GM23338 (cell line): ENCODE data around the gene KLK2. TPM values are rescaled to one million over a fixed set of nuclear protein-coding genes. Genes with fewer than 3 reads are reported as not detected.

Source experiments
- ATAC-seq: fragments of 200-7000 bp; cut with Tn5 transposase; 3 replicates; pipeline ENCODE4 v1.9.1; 2020
- DNase-seq: peaks from one replicate; pipeline ENCODE4 v3.0.0-alpha.2; 2015; ENCODE audit warnings: low spot score
- H2AFZ ChIP-seq: fragments of 200-600 bp; sonication (generic); 2 replicates; pipeline ENCODE4 v1.8.0; 2016; ENCODE audit warnings: antibody characterized with exemption, mild to moderate bottlenecking, moderate library complexity
- H3F3A ChIP-seq: fragments of 200-600 bp; sonication (generic); replicated peaks from 2 replicates; pipeline ENCODE4 v1.8.0; 2017; ENCODE audit warnings: antibody characterized with exemption, mixed run types, low read depth
- H3K27ac ChIP-seq: fragments of 200-600 bp; sonication (generic); 2 replicates; pipeline ENCODE4 v1.6.1; 2016; ENCODE audit warnings: low read depth
- H3K27me3 ChIP-seq: fragments of 200-600 bp; sonication (generic); 2 replicates; pipeline ENCODE4 v1.8.0; 2016; ENCODE audit warnings: mild to moderate bottlenecking, mixed run types, moderate library complexity; ENCODE audit not compliant: insufficient read depth
- H3K36me3 ChIP-seq: fragments of 200-600 bp; sonication (generic); 2 replicates; pipeline ENCODE4 v1.8.0; 2016; ENCODE audit warnings: mild to moderate bottlenecking; ENCODE audit not compliant: insufficient read depth
- H3K4me1 ChIP-seq: fragments of 200-600 bp; sonication (generic); 2 replicates; pipeline ENCODE4 v1.8.0; 2016; ENCODE audit warnings: mild to moderate bottlenecking, moderate library complexity; ENCODE audit not compliant: insufficient read depth
- H3K4me2 ChIP-seq: fragments of 200-600 bp; sonication (generic); 2 replicates; pipeline ENCODE4 v1.7.1; 2017; ENCODE audit warnings: mixed run types
- H3K4me3 ChIP-seq: fragments of 200-600 bp; sonication (generic); 2 replicates; pipeline ENCODE4 v1.6.1; 2016; ENCODE audit warnings: mixed run types
- H3K79me2 ChIP-seq: fragments of 200-600 bp; sonication (generic); replicated peaks from 2 replicates; pipeline ENCODE4 v1.8.0; 2017; ENCODE audit warnings: mild to moderate bottlenecking; ENCODE audit not compliant: insufficient read depth
- H3K9me2 ChIP-seq: fragments of 200-600 bp; sonication (generic); 2 replicates; pipeline ENCODE4 v1.8.0; 2017; ENCODE audit not compliant: insufficient read depth
- H4K20me1 ChIP-seq: fragments of 200-600 bp; sonication (generic); replicated peaks from 2 replicates; pipeline ENCODE4 v1.8.0; 2017; ENCODE audit warnings: mild to moderate bottlenecking; ENCODE audit not compliant: insufficient read depth
- H3K27ac Mint-ChIP-seq: 2 replicates; pipeline ENCODE4 v1.8.0; 2020; ENCODE audit warnings: inconsistent platforms, mild to moderate bottlenecking, moderate library complexity, mixed read lengths
- H3K27me3 Mint-ChIP-seq: 3 replicates; pipeline ENCODE4 v1.8.0; 2022; ENCODE audit warnings: low read depth, mild to moderate bottlenecking, moderate library complexity, mixed read lengths, inconsistent platforms; ENCODE audit not compliant: insufficient read depth, poor library complexity
- H3K36me3 Mint-ChIP-seq: 3 replicates; pipeline ENCODE4 v1.8.0; 2021; ENCODE audit warnings: low read depth, mild to moderate bottlenecking, inconsistent platforms, moderate library complexity, mixed read lengths
- H3K4me1 Mint-ChIP-seq: 3 replicates; pipeline ENCODE4 v1.8.0; 2020; ENCODE audit warnings: mild to moderate bottlenecking, inconsistent platforms, mixed read lengths
- H3K4me3 Mint-ChIP-seq: 3 replicates; pipeline ENCODE4 v1.8.0; 2021; ENCODE audit warnings: moderate library complexity, mild to moderate bottlenecking, inconsistent platforms, mixed read lengths
- H3K9me3 Mint-ChIP-seq: 3 replicates; pipeline ENCODE4 v1.8.0; 2020; ENCODE audit warnings: moderate library complexity, mild to moderate bottlenecking, inconsistent platforms, mixed read lengths
- EZH2phosphoT487 ChIP-seq: fragments of 200-600 bp; sonication (generic); IDR thresholded peaks from one replicate; pipeline ENCODE4 v1.8.1; 2018; ENCODE audit warnings: antibody characterized with exemption; ENCODE audit not compliant: unreplicated experiment
- JUNB ChIP-seq: IDR thresholded peaks from one replicate; pipeline ENCODE4 v1.6.1; 2016; ENCODE audit warnings: antibody characterized with exemption; ENCODE audit not compliant: unreplicated experiment
- NANOG ChIP-seq: IDR thresholded peaks from 2 replicates; pipeline ENCODE4 v1.6.1; 2016; ENCODE audit warnings: antibody characterized with exemption, borderline replicate concordance
- POLR2AphosphoS5 ChIP-seq: IDR thresholded peaks from 2 replicates; pipeline ENCODE4 v1.6.1; 2016; ENCODE audit warnings: antibody characterized with exemption, low read depth
- STAT1 ChIP-seq: IDR thresholded peaks from one replicate; pipeline ENCODE4 v1.6.1; 2016; ENCODE audit warnings: antibody characterized with exemption; ENCODE audit not compliant: unreplicated experiment
- ZNF331 ChIP-seq: fragments of 250-450 bp; sonication (Bioruptor Pico); IDR thresholded peaks from 2 replicates; pipeline ENCODE4 v1.5.0; 2020; ENCODE audit warnings: low read depth, mild to moderate bottlenecking, moderate library complexity
- polyA plus RNA-seq: library from polyadenylated mRNA; unstranded; fragments of >200 nt; fragmentation: Nextera tagmentation; extraction: Ambion mirVana; gene quantifications from 2 replicates; pipeline ENCODE4 v1.2.1, GENCODE V29; 2016
- total RNA-seq: library from RNA; depleted of rRNA; stranded (reverse); fragments of >200 nt; shearing (Covaris generic); gene quantifications from 2 replicates; pipeline ENCODE4 v1.2.3, GENCODE V29; 2014
- TF ChIP-seq, protein P1 (sequence below), 2 experiments: fragments of 200-600 bp in 1 of 2; sonication (generic) in 1 of 2; conservative IDR thresholded peaks; 2 replicates each; pipeline versions ENCODE4 v1.5.1 to v1.6.1; 2016 to 2017; ENCODE audit warnings: antibody characterized with exemption in 2 of 2, low read depth in 2 of 2, mild to moderate bottlenecking in 2 of 2, moderate library complexity in 1 of 2
- TF ChIP-seq, protein P2 (sequence below): IDR thresholded peaks from one replicate; pipeline ENCODE4 v1.6.1; 2018; ENCODE audit warnings: antibody characterized with exemption; ENCODE audit not compliant: unreplicated experiment

The KLK2 gene
- total and polyA plus RNA-seq, 2 experiments from 2014 or later: 0.18 to 0.69 TPM

DNA sequence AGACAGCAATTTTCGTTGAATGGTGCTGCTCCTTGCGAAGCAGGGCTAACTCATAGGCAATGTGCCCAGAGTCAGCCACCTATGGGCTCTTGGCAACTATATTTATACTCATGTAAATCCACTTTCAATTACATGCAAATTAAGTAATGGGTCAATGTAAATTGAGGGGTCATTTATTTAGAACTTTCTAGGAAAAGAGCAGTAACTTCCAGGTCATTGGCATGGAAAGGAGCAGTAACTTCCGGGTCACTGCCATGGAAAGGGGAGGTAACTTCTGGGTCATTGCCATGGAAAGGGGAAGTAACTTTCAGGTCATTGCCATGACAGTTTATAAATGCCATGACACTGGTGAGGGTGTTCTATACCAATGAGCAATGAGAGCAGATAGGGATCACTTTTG lies 26.3 kb downstream of the KLK2 start (continued):
- TF ChIP-seq, protein P1, sequence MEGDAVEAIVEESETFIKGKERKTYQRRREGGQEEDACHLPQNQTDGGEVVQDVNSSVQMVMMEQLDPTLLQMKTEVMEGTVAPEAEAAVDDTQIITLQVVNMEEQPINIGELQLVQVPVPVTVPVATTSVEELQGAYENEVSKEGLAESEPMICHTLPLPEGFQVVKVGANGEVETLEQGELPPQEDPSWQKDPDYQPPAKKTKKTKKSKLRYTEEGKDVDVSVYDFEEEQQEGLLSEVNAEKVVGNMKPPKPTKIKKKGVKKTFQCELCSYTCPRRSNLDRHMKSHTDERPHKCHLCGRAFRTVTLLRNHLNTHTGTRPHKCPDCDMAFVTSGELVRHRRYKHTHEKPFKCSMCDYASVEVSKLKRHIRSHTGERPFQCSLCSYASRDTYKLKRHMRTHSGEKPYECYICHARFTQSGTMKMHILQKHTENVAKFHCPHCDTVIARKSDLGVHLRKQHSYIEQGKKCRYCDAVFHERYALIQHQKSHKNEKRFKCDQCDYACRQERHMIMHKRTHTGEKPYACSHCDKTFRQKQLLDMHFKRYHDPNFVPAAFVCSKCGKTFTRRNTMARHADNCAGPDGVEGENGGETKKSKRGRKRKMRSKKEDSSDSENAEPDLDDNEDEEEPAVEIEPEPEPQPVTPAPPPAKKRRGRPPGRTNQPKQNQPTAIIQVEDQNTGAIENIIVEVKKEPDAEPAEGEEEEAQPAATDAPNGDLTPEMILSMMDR (conservative IDR thresholded peaks at IDR 0.05; ENCODE audit: low read depth in 2 of 2): no peak
- no peak for TF ChIP-seq NANOG
- no peak for TF ChIP-seq ZNF331
- TF ChIP-seq, protein P2, sequence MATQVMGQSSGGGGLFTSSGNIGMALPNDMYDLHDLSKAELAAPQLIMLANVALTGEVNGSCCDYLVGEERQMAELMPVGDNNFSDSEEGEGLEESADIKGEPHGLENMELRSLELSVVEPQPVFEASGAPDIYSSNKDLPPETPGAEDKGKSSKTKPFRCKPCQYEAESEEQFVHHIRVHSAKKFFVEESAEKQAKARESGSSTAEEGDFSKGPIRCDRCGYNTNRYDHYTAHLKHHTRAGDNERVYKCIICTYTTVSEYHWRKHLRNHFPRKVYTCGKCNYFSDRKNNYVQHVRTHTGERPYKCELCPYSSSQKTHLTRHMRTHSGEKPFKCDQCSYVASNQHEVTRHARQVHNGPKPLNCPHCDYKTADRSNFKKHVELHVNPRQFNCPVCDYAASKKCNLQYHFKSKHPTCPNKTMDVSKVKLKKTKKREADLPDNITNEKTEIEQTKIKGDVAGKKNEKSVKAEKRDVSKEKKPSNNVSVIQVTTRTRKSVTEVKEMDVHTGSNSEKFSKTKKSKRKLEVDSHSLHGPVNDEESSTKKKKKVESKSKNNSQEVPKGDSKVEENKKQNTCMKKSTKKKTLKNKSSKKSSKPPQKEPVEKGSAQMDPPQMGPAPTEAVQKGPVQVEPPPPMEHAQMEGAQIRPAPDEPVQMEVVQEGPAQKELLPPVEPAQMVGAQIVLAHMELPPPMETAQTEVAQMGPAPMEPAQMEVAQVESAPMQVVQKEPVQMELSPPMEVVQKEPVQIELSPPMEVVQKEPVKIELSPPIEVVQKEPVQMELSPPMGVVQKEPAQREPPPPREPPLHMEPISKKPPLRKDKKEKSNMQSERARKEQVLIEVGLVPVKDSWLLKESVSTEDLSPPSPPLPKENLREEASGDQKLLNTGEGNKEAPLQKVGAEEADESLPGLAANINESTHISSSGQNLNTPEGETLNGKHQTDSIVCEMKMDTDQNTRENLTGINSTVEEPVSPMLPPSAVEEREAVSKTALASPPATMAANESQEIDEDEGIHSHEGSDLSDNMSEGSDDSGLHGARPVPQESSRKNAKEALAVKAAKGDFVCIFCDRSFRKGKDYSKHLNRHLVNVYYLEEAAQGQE: no peak
- no peak for TF ChIP-seq POLR2AphosphoS5
- no peak for TF ChIP-seq STAT1

DNA sequence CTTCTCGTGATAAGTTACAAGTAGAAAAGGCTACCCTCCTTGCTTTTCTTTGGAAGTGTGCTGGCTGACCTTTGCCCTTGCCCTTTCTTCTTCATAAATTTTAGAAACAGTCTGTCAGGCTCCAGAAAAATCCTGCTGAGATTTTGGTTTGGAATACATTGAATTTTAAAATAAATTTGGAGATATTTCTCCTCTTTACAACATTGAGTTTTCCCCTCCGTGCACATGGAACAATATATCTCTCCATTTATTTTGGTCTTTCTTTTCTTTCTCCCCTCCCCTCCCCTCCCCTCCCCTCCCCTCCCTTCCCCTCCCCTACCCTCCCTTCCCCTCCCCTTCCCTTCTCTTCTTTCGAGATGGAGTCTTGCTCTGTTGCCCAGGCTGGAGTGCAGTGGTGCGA lies 29.4 kb downstream of the KLK2 start:
- Histone ChIP-seq H3K9me2 (no peaks in the 10 kb centered on the region), H3K4me1 (peaks cover 4% of the 10 kb centered on the region; the same call in 1 of the 2 replicates), H4K20me1 (no peaks in the 10 kb centered on the region), H3K27me3 (no peaks in the 10 kb centered on the region), H2AFZ (no peak overlapping the region), H3K79me2 (no peaks in the 10 kb centered on the region), H3K4me3 (no peak overlapping the region), H3F3A (no peaks in the 10 kb centered on the region), H3K27ac (no peak overlapping the region), H3K4me2 (no peak overlapping the region), H3K36me3 (no peaks in the 10 kb centered on the region)
- H3K4me3 Mint-ChIP-seq: no peak overlapping the region
- no peak for ATAC-seq
- H3K9me3 Mint-ChIP-seq: peaks cover 22% of the 10 kb centered on the region
- peaks cover 5% of the 10 kb centered on the region for H3K4me1 Mint-ChIP-seq
- H3K27me3 Mint-ChIP-seq: peaks cover 3% of the 10 kb centered on the region
- no peak for DNase-seq
- H3K27ac Mint-ChIP-seq: no peak overlapping the region
- H3K36me3 Mint-ChIP-seq: no peaks in the 10 kb centered on the region
- TF ChIP-seq JUNB (no peak), EZH2phosphoT487 (no peak), NANOG (no peak)

DNA sequence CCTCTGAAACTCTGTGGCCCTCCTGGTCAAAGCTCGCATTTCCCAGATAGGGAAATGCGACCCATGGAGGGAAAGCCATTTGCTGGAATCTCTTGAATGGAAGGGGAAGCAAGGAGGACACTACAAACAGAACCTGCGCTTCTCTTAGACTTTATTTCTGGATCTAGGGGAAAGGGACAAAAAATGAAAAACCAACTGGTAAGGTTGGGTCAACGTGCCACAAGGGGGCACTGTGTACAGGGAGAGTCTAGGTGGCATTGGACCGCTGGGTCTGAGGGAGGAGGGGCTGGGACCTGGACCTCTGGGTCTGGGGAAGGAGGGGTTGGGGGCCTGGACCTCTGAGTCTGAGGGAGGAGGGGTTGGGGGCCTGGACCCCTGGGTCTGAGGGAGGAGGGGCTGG lies 33.0 kb downstream of the KLK2 start:
- peak; percentile 93 for DNase-seq
- Histone ChIP-seq H3K4me2 (no peak overlapping the region), H3K4me3 (no peak overlapping the region), H3K27ac (no peak overlapping the region), H3K4me1 (peaks cover 12% of the 10 kb centered on the region; the same call in 1 of the 2 replicates), H2AFZ (no peak overlapping the region), H3K27me3 (peaks cover 13% of the 10 kb centered on the region), H3K9me2 (no peaks in the 10 kb centered on the region), H3K36me3 (no peaks in the 10 kb centered on the region), H3F3A (0 out of 2 replicates have a peak, but pooled peaks cover 2% of the 10 kb centered on the region), H4K20me1 (no peaks in the 10 kb centered on the region), H3K79me2 (no peaks in the 10 kb centered on the region)
- no peaks in the 10 kb centered on the region; the same call in 1 of the 3 replicates for H3K9me3 Mint-ChIP-seq
- TF ChIP-seq POLR2AphosphoS5: no peak
- TF ChIP-seq, protein P1 (conservative IDR thresholded peaks at IDR 0.05; ENCODE audit: low read depth in 2 of 2): peak; percentile 78 to 93
- H3K4me1 Mint-ChIP-seq: peaks cover 13% of the 10 kb centered on the region
- H3K27ac Mint-ChIP-seq: no peak overlapping the region
- H3K4me3 Mint-ChIP-seq: no peak overlapping the region; the same call in 2 of the 3 replicates
- ATAC-seq: peak; percentile 7
- peaks cover 21% of the 10 kb centered on the region for H3K27me3 Mint-ChIP-seq
- H3K36me3 Mint-ChIP-seq: no peaks in the 10 kb centered on the region; the same call in 2 of the 3 replicates
